ENCODE results near the gene MED27.
A peak's percentile ranks its signal among the peaks of the same experiment; 100 is the strongest.
"Not testable (repeated sequence)": the region's sequence is repeated elsewhere in the genome, so short reads cannot be mapped to it uniquely, and the experiment has no call there.

MED27 gene

DNA sequence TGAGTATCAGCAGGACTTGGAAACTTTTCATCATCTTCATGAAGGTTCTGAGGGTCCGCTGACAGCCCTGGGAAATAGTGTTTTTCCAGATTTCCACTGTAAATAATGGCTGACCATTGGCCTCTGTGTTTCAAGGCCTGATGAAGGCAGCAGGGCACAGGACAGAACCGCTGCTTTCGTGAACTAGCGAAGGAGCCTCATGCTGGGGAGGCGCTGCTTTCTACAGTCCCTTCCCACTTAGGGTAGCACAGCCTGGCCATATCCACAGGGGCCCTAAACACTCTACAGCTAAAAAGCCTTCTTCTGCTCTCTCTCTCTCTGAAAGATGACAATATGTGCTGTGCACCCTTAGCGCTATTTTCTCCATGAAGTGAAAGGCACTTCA, 118.2 kb downstream of the MED27 start:
- no peak for DNase-seq

DNA sequence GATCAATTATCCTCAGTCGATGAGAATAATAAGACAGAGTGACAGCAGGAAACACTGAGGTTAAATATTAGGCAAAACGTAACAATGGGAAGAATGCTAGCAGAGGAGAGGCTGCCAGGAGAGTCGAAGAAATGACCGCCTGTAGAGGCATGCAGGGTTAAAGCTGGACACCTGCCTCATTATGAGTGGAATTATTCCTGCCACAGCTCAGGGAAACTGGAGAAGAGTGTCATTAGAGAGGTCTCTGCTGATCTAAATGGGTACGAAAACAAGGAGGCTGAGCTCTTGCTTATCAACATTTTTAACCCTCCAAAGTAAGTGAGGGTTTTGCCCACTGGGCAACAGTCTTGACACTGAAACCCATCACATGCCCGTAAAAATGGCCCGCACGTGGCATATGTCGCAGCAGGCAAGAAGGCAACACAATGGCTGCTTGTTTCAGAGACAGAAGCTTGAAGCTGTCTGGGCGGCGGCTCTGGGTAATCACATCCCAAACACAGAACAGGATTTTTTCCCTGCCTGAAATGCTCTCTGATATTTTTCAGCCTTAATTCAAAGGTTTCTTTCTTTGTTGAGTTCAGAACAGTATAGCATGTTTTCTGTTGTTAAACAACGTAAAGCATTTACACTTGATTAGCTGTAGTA, 118.7 kb downstream of the MED27 start:
- DNase-seq = no peak

DNA sequence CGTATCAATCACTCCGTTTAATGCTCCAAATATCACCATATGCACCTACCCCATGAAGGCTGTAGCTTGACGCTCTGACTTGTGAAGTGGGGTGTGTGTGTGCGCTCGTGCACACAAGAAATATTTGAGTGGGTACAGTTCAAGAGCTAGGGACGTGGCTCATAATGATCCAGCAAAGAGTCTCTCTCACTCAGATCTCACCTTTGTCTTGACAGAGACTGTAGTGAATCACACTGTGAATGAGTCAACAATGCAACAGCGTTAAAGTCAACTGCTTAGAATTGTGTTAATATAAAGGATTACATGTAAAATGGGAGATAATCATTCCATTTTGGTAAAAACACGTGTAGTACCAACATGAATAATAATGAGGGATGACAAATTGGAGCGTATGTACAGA, 119.4 kb downstream of the MED27 start:
- no peak for DNase-seq

DNA sequence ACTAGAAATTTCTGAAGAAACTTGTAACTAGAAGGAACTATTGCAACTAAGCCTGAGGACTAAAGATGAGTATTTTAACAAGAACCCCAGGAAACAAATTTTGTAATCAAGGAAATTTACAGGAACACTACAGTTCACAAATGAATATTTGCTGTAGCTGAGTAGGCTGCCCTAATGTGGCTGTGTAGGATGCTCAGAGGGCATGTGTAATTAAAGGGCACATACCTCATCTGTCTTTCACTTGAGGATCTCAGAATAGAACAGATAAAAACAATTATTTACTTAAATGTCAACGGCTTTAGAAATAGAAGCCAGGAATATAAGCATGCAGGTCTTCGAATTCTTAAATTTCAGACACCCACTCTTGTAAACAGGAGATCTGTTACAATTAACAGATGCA, 119.8 kb downstream of the MED27 start:
- no peak for DNase-seq

DNA sequence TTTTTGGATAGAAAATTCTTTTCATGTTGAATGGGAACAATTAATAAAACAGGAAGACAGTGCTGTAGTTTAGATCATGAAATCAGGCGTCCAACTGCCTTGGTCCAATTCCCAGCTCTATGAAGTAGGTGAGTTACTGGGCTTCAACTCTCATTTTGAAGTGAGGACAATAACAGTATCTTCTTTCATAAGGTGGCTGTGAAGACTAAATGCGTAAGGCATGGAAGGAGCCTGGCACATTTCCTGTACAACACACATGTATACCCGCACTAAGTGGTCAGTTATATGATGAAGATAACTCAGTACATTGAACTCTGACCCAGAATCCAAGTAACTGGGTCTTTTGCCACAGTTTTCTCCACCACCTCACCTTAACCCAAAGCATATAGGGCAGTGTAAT, 120.6 kb downstream of the MED27 start:
- no peak for DNase-seq

DNA sequence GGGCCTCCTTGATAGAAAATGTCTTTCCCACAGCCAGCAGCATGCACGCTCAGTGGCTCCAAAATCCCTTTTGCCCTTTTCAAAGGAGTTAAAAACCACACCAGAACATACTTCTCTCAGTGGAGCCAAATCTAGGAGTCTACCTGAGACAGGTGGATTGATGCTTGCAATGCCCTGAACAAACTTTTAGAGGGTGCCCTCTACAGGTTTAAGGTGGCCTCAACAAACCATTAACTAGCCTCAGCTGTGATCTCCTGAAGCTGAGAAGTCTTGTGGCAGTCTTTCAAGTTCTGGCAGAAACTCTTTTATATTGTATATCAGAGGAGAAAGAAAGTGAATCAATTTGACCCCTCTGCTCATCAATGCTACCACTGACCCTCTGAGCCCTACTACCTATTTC, 125.4 kb downstream of the MED27 start:
- no peak for DNase-seq

DNA sequence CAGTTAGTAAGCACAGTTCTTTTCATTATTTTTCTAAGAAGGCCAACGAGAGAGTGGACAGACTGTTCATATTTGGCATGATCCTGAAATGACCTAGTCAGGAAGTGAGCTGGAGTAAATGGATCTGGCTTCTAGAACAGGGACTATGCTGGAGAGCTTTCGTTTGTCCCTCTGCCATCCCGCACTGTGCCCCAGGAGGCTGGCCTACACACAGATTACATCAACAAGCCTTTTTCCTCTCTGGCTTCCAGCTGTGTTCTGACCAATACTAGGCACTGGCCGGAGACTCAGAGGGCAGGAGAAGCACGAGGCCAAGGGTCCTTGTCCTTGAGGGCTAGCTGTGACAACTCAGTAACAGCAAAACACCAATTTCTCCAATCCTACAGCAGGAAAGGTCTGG, 127.8 kb downstream of the MED27 start:
- DNase-seq = no peak

DNA sequence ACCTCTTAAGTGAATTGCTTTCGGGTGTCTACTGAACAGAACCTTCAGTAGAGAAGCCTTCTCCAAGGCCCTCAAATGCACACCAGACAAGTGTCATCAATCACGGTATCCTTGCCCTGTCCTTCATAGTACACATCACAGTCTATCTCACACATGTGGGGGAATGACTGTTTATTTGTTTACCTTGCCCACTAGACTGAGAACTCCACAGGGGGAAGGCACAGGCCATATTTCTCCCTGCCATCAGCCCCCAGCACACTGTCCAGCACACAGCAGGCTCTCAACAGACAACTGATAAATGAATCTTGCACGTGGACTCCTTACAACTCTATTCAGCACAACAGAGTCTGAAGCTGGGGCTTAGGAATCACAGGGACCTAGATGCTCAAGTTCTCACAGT, 128.5 kb downstream of the MED27 start:
- DNase-seq = no peak

DNA sequence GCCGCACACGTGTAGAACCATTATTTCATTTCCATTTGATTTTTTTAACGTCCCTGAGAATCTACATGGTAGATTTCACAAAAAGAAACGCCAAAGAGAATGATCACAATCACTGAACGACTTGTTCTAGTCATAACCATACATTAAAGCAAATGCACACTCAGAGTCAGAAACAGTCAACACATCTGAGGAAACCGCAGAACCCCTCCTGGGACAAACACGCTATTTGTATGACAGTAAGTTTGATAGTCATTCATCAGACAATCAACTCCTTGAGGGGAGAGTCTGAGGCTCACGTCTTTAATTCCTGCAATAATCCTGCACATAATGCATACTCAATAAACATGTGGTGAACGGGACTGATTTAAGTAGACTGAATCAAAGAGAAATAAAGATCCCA, 129.2 kb downstream of the MED27 start:
- no peak for DNase-seq

DNA sequence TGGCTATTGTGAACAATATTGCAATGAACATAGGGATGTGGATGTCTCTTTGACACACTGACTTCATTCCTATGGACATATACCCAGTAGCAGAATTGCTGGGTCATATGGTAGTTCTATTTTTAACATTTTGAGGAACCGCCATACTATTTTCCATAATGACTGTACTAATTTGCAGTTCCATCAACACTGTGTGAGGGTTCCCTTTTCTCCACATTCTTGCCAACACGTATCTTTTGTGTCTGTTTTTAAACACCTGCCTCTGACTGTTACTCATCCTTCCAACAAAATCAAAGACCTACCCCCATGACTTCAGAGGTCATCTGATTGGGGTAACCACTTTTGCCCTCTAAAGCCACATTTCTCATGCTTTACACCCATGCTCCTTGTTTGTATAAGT, 133.5 kb downstream of the MED27 start:
- no peak for DNase-seq

DNA sequence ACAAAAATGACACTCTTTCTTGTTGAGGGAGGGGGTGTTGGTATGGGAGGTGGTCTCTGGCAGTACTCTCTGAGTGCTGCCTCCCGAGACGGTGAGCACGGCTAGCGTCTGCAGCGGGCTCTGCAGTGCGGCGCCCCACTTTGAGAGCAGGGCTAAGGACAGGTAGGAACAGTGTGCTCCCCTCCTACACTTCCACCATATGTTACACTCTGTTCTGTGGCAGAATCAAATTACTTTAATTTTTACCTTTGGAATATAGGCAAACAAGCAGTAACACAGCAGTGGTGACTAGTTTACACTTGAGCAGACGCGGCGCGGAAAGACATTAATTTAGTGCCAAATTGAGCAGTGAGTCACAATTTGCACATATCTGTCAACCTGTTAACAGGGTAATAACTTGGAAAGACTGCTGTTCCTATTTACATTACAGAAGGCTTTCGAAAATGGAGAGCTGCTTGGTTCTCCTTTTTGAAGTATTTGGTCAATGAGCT, 136.3 kb downstream of the MED27 start:
- DNase-seq = peak; percentile 82

DNA sequence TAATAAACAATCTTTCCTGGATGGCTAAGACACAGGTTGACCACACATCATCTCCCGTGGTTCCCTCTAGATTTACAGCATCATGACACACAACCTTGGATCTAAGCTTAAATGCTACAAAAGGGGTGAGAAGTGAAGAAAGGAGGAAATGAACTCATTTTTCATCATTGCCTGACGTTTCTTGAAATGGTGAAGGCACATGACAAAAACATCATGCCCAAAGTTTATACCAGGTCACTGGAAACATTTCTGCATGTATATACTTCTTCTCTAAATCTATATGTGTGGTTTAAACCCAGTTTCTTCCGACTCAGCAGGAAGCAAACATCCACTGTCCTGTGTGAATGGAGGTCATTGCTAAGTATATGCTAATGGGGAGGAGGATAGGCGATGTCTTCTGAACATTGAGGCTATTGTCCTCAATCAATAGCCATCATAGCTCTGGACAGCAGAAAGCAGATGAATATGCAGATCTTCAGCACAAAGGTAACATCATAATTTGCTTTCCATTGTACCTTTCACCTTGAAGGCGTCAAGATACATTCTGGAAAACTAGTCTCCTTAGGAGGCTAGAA, 137.4 kb downstream of the MED27 start:
- no peak for DNase-seq

DNA sequence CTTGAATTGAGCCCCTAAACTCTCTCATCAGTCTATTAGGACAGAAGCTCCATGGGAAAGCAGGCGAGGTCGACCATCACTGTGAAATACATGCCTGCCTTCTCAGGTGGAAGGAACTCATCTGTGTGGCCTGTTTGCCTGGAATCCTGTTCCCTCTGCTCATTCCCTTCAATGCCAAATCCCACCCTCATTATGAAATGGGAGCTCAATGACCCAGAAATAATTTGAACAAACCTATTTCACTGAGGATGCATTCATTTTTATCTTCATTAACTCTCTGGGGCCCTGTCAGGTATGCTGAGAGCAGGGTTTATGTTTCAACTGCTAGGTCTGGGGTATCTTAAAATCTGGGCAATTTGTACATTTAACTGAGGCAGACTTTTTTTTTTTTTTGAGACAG, 142.2 kb downstream of the MED27 start:
- DNase-seq = no peak

DNA sequence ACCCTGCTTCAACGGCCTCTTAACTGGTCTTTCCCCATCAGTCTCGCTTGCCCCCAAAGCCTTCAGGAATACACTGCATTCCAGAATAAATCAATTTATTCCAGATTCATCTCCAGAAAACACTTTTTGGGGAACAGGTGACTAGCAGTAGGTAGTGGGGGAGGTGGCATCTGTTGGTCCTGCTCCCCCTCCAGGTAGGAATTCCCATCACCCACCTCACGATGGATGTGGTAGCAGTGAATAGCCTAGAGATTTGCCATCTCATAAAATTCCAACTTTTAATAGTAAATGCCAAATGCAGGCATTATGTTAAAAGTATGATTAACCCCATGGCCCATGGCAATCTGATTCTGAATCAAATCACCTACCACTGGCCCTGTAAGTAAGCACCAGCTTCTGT, 142.7 kb downstream of the MED27 start:
- DNase-seq = no peak

DNA sequence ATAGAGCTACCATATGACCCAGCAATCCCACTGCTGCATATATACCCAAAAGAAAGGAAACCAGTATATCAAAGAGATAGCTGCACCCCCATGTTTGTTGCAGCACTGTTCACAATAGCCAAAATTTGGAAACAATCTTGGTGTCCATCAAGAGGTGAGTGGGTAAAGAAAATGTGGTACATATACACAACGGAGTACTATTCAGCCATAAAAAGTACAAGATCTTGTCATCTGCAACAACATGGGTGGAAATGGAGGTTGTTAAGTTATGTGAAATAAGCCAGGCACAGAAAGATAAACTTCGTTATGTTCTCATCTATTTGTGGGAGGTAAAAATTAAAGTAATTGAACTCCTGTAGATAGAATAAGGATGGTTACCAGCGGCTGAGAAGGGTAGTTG, 145.0 kb downstream of the MED27 start:
- DNase-seq = no peak

DNA sequence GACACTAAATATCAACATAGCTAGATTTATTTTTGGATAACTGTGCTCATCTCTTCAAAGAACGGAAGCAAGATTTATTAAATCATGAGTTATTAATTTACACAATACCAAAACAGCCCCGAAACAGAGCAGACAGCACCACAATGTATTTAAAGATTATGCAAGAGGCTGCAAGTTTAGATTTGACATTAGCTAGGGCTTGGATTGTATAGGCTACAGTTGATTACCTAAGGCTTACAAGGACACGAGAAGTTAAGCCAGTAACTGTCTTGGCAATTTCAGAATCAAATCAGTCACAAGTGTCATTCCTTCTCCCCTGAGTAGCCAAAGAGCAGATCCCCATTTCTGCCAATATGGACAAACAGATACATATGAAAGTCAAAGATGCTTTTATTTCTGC, 152.6 kb downstream of the MED27 start:
- no peak for DNase-seq

DNA sequence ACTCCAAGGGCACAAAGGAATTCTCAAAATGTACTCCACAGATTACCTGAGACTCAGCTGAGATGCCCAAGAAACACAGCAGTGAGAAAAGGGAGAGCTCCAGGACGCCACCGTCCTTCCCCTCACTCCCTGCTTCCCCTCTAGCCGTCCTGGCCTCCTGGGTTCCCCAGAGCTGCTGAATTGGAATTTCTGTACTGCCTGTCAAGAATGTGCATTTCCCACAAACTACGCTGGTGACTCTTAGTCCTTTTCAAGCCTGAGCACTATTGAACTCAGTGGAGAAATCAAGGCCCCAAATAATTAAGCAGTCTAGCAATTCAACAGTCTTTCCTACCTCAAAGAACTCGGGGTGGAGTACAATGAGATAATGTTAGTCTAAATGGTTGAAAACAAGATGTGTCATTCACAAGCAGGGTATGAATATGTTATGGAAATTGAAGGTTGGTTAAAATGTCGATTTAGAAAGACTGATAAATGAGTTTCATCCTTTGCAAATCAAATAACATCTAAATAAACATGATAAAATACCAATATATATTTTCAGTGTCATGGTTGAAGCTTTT, 153.2 kb downstream of the MED27 start:
- DNase-seq = no peak

DNA sequence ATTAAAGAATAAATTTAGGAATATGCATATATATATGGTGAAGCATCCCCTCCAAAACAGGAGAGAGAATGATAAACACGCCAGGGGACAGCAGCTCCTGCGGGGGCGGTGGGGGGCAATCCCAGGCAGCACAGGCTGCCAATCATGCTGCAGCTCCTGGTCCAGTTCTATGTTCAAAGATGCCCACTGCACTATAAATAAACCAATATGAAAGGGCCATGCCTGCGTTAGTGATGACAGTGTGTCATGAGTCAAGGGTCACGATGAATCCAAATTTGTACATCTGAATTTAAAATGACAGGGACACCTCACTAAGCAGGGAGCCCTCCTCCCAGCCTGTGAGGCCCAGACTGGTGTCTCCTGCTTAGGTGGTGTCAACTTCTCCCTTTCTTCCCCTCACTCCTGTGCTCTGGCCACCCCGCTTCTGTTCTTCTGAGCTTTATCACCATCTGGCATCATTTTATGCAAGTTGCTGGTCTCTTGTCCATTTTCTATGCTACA, 153.9 kb downstream of the MED27 start:
- no peak for DNase-seq

DNA sequence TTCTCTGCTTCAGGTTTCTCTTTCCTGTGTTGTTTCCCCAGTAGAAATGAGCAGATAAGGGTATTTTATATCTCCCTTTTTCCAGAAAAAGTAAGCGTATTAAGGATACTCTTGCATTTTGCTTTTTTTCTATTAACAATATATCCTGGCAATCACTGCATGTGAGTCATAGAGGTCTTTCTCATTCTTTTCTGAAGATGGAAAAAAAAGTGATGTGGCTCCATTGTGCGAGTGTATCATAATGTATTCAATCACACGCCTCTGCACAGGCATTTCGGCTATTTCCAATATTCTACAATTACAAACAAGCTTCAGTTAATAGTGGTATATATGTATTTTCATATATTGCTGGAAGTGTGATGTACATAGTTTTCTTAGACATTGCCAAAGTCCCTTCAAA, 155.9 kb downstream of the MED27 start:
- DNase-seq = no peak

DNA sequence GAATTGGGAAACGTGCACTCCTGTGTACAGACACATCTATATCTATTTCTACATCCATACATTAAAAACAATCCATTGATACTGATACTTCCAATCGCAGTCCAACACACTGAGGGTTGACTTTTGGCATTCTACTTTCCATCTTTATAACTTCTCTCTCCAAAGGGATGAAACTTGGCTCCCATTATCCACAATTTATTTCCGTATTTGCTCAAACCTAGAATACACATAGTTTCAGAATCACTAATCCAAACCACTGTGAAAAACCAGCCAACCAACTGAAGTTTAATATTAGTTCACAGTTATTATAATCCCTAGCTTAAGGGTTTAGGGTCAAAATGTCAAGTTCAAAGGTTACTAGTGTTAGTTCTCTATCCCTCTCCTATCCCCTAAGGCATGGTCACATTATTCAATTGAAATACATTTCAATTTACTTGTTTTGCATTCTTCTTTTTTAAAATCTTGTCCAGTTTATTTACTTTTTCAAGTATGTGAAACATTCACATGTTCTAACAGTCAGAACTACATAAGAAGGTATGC, 156.5 kb downstream of the MED27 start:
- DNase-seq = no peak

DNA sequence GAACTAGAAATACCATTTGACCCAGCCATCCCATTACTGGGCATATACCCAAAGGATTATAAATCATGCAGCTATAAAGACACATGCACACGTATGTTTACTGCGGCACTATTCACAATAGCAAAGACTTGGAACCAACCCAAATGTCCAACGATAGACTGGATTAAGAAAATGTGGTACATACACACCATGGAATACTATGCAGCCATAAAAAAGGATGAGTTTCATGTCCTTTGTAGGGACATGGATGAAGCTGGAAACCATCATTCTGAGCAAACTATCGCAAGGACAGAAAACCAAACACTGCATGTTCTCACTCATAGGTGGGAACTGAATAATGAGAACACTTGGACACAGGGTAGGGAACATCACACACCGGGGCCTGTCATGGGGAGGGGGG, 158.0 kb downstream of the MED27 start:
- not testable (repeated sequence) for DNase-seq

DNA sequence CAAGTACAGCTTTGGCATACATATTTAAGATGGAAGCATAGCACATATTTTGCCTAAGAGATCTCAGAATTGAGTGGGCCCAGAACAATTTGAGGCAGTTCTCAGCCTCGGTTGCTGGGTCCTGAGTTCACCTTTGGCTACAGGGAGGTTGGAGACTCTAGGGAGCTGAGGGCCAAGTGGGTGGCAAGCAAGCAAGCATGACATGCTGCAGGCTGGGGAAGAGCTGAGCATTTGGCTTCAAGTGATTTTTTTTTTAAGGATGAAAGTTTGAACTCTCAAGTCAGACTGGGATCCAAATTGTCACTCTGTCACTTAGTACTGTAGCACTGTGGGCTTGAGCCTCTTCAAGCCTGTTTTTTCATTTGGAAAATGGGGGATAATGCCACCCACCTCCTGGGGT, 160.5 kb downstream of the MED27 start:
- DNase-seq = no peak

DNA sequence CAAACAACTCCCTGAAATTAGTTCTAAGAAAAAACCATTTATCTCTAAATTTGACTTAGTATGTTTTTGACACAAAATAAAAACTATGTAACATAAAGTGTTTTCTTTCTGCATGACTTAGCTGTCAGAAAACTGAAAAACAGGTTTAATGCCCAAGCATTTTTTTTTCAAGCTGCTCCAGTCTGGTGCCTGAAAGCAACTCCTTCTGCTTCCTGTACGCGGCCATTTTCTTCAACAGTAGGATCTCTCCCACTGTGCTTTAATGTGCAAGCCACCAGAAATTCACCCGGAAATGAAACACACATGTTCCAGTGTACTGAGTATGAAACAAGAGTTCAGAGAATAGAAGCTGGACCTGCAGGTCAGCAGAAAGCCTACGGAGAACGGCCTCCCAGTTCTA, 161.2 kb downstream of the MED27 start:
- DNase-seq = no peak

DNA sequence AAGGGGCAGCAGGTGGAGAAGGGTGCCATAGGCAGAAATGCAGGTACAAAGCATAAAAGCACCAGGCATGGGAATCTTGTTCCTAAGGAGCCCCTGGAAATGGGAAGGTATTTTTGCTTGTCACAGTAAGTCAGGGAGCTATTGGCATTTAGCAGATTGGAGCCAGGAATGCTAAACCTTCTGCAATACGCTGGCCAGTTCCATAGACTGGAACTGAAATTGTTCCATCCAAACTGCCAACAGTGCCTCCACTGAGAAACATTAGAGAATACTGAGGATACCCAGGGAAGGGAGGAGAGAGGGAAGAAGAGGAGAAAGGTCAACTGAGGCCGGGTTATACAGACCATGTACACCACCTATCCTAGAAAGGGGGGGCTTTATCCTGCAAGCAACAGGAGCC, 162.7 kb downstream of the MED27 start:
- DNase-seq = no peak

DNA sequence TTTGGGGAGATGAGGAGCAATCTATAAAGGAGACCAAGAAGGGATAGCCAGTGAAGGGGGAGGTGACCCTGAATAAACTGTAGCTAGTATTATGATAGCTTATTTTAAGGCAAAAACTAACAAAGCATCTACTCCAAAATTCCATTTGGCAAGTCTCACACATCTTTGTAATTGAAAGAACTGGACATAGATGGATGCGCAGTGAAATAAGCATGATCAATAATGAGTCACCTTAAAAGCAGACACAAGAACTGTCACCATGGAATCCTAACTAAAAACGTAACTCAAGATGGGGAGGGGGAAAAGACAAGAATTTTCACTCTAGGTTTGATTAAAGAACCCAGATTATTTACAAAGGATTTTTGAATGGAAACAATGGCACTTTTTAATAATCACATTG, 164.5 kb downstream of the MED27 start:
- DNase-seq = no peak

Measured in NCI-H446 treated with DMSO at 0.1 percent for 48 hours (cell line).